PC-3 (cell line): ENCODE results near the gene LGMN. TPM values are rescaled to one million over a fixed set of nuclear protein-coding genes. Genes with fewer than 3 reads are reported as not detected.

ENCODE experiments used
- ATAC-seq: fragments of 200-7000 bp; cut with Tn5 transposase; 2 replicates; pipeline ENCODE4 v1.9.1; 2020; ENCODE audit warnings: mild to moderate bottlenecking, moderate library complexity
- BruUV-seq: library from RNA; stranded (reverse); fragments of 400-500 nt; replicated peaks from 2 replicates; lab custom pipeline; 2021; lab: Mats Ljungman, UMichigan
- CTCF ChIA-PET: fragments of 300-600 bp; sonication (Branson Sonifier 250); formaldehyde crosslinking; loops from one replicate; lab custom pipeline; 2022; ENCODE audit warnings: antibody characterized with exemption; lab: Charles Lee
- POLR2A ChIA-PET: fragments of 300-600 bp; sonication (Branson Sonifier 250); formaldehyde crosslinking; loops from one replicate; lab custom pipeline; 2022; ENCODE audit warnings: antibody characterized with exemption; ENCODE audit not compliant: unreplicated experiment; lab: Charles Lee
- DNase-seq: peaks from one replicate; pipeline ENCODE4 v3.0.0-alpha.2; 2015
- H2AFZ ChIP-seq: fragments of 300-600 bp; sonication (generic); 2 replicates; pipeline ENCODE4 v1.6.0; 2016; ENCODE audit warnings: antibody characterized with exemption, low read length
- H3F3A ChIP-seq: fragments of 300-600 bp; sonication (generic); one replicate; pipeline ENCODE4 v1.6.0; 2017; ENCODE audit warnings: antibody characterized with exemption, low read length, control low read depth, mild to moderate bottlenecking; ENCODE audit not compliant: unreplicated experiment
- H3K27ac ChIP-seq: fragments of 300-600 bp; sonication (generic); 2 replicates; pipeline ENCODE4 v1.5.1; 2016; ENCODE audit warnings: mild to moderate bottlenecking, low read length
- H3K27me3 ChIP-seq: fragments of 300-600 bp; sonication (generic); 2 replicates; pipeline ENCODE4 v1.6.1; 2016; ENCODE audit warnings: low read length, mixed read lengths
- H3K36me3 ChIP-seq: fragments of 300-600 bp; sonication (generic); 2 replicates; pipeline ENCODE4 v1.6.1; 2016; ENCODE audit warnings: low read depth, mixed run types, low read length, mixed read lengths
- H3K4me1 ChIP-seq: fragments of 300-600 bp; sonication (generic); 2 replicates; pipeline ENCODE4 v1.5.1; 2016; ENCODE audit warnings: low read length; ENCODE audit not compliant: insufficient read depth
- H3K4me2 ChIP-seq: fragments of 300-600 bp; sonication (generic); 2 replicates; pipeline ENCODE4 v1.6.0; 2016; ENCODE audit warnings: low read length
- H3K4me3 ChIP-seq: fragments of 300-600 bp; sonication (generic); 2 replicates; pipeline ENCODE4 v1.5.1; 2016; ENCODE audit warnings: mild to moderate bottlenecking, low read length, mixed read lengths
- H3K79me2 ChIP-seq: fragments of 300-600 bp; sonication (generic); 2 replicates; pipeline ENCODE4 v1.6.1; 2017; ENCODE audit warnings: low read length, mixed read lengths
- H3K9ac ChIP-seq: fragments of 300-600 bp; sonication (generic); 2 replicates; pipeline ENCODE4 v1.6.0; 2016; ENCODE audit warnings: mild to moderate bottlenecking, low read length
- H3K9me2 ChIP-seq: fragments of 300-600 bp; sonication (generic); replicated peaks from 2 replicates; pipeline ENCODE4 v1.6.1; 2016; ENCODE audit warnings: mixed run types, low read length, mixed read lengths
- H3K9me3 ChIP-seq: fragments of 300-600 bp; sonication (generic); 2 replicates; pipeline ENCODE4 v1.6.1; 2016; ENCODE audit warnings: low read length, mixed read lengths
- H4K20me1 ChIP-seq: fragments of 300-600 bp; sonication (generic); 2 replicates; pipeline ENCODE4 v1.6.1; 2016; ENCODE audit warnings: low read length, mixed read lengths
- EZH2 ChIP-seq: fragments of 300-600 bp; sonication (generic); IDR thresholded peaks from one replicate; pipeline ENCODE4 v1.6.1; 2017; ENCODE audit warnings: antibody characterized with exemption, mild to moderate bottlenecking, low read length; ENCODE audit not compliant: unreplicated experiment
- EZH2phosphoT487 ChIP-seq: fragments of 300-600 bp; sonication (generic); IDR thresholded peaks from 2 replicates; pipeline ENCODE4 v1.6.1; 2018; ENCODE audit warnings: mild to moderate bottlenecking, antibody characterized with exemption, low read length, borderline replicate concordance
- intact Hi-C: fragments of 100-400 bp; cut with micrococcal nuclease; formaldehyde crosslinking; loops from 2 replicates; pipeline ENCODE4 v1.9.0; 2023
- total RNA-seq: library from RNA; depleted of rRNA; stranded (reverse); fragments of >200 nt; gene quantifications from 2 replicates; pipeline ENCODE4 v1.2.3, GENCODE V29; 2014
- TF ChIP-seq, protein P1 (sequence below): fragments of 300-600 bp; sonication (generic); conservative IDR thresholded peaks from 2 replicates; pipeline ENCODE4 v1.5.1; 2017; ENCODE audit warnings: antibody characterized with exemption, low read depth, mild to moderate bottlenecking, low read length

LGMN gene
- total RNA-seq, 1 experiment from 2014 or later, result 46.8 TPM

DNA sequence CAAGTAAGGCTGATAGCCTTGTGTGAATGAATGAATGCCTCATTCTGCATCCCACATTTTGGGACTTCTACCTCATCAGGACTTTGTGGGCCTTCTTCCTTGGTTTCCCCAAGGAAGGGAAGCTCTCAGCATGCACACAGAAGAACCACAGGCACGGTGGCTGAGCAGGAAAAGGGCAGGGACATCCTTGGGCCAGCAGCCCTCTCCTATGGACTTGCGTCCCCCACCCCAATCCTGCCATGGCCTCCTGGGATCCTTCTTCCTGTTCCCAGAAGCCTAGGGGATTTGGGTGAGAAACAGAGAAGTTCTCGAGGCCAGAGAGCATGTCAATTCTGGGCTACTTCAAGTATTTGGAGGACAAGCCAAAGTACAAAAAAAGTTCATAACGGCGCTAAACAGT is 69.7 kb downstream of the LGMN start:
- Histone ChIP-seq H3K9me2 (no peaks in the 10 kb centered on the region), H4K20me1 (no peaks in the 10 kb centered on the region), H3K79me2 (no peaks in the 10 kb centered on the region), H3F3A (no peaks in the 10 kb centered on the region), H3K9ac (no peak overlapping the region), H3K4me3 (no peak overlapping the region), H3K4me2 (no peak overlapping the region), H3K27ac (no peak overlapping the region), H2AFZ (no peak overlapping the region), H3K36me3 (no peaks in the 10 kb centered on the region), H3K27me3 (no peaks in the 10 kb centered on the region), H3K9me3 (no peaks in the 10 kb centered on the region), H3K4me1 (peaks cover 12% of the 10 kb centered on the region)
- intact Hi-C loops, result no loop called here
- DNase-seq, result no peak
- ChIA-PET CTCF (no interaction called here), POLR2A (no interaction called here)
- no peak for ATAC-seq
- no TSS peak for BruUV-seq
- no peak for TF ChIP-seq EZH2
- no peak for TF ChIP-seq EZH2phosphoT487

DNA sequence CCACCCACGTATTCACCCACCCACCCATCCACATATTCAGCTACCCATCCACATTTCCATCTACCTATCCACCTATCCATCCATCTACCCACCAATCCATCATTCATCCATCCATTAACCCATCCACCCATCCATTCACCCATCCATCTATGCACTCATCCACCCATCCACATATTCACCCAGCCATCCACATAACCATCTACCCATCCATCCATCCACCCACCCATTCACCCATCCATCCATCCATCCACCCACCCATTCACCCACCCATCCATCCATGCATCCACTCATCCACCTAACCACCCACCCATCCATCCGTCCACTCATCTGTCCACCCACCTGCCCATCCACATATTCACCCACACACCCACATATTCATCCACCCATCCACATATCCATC is 70.5 kb downstream of the LGMN start:
- CTCF ChIA-PET, result no interaction called here
- no peak overlapping the region for H3K9ac ChIP-seq
- no peak overlapping the region for H3K4me2 ChIP-seq
- ATAC-seq (no peak), DNase-seq (no peak)
- TF ChIP-seq EZH2, result no peak
- TF ChIP-seq EZH2phosphoT487, result no peak
- TF ChIP-seq, protein P1, sequence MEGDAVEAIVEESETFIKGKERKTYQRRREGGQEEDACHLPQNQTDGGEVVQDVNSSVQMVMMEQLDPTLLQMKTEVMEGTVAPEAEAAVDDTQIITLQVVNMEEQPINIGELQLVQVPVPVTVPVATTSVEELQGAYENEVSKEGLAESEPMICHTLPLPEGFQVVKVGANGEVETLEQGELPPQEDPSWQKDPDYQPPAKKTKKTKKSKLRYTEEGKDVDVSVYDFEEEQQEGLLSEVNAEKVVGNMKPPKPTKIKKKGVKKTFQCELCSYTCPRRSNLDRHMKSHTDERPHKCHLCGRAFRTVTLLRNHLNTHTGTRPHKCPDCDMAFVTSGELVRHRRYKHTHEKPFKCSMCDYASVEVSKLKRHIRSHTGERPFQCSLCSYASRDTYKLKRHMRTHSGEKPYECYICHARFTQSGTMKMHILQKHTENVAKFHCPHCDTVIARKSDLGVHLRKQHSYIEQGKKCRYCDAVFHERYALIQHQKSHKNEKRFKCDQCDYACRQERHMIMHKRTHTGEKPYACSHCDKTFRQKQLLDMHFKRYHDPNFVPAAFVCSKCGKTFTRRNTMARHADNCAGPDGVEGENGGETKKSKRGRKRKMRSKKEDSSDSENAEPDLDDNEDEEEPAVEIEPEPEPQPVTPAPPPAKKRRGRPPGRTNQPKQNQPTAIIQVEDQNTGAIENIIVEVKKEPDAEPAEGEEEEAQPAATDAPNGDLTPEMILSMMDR, result no peak
- no peak overlapping the region for H3K4me3 ChIP-seq
- no TSS peak for BruUV-seq
- no peaks in the 10 kb centered on the region for H3K9me3 ChIP-seq
- intact Hi-C loops, result no loop called here
- H3K9me2 ChIP-seq, result no peaks in the 10 kb centered on the region
- H3F3A ChIP-seq, result no peaks in the 10 kb centered on the region
- H2AFZ ChIP-seq, result no peak overlapping the region
- H3K36me3 ChIP-seq, result no peaks in the 10 kb centered on the region
- H4K20me1 ChIP-seq, result no peaks in the 10 kb centered on the region
- POLR2A ChIA-PET, result no interaction called here
- peaks cover 12% of the 10 kb centered on the region for H3K4me1 ChIP-seq
- H3K27me3 ChIP-seq, result no peaks in the 10 kb centered on the region
- no peak overlapping the region for H3K27ac ChIP-seq
- no peaks in the 10 kb centered on the region for H3K79me2 ChIP-seq

DNA sequence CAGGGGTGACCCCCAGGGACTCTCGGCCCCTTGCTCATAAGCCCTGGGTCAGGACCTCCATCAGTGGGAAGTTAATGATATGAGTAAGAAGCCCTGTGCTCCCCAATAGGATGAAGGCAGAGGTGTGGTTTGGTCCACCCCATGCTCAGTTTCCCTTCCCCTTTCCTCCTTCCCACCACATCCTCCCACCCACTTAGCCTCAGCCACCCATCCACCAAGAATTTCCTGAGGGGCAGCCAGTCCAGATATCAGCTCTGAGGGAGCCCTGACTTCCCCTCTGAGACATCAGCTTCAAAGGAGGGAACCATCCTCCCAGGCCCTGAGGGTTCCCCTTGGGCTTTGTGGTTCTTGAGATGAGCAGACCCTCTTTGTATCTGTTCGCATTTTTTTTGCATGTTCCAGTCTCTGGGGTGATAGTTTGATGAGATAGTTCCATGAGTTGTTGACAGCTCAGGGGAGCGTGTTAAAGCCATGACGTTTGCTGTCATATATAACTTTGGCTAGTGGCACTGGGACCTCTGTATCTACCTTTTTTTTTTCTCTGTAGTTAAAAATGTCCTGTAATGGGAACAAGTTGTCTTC is 71.2 kb downstream of the LGMN start:
- Histone ChIP-seq H4K20me1 (no peaks in the 10 kb centered on the region), H3K4me3 (no peak overlapping the region), H3K27ac (no peak overlapping the region), H3K9ac (no peak overlapping the region), H3K4me1 (peaks cover 12% of the 10 kb centered on the region), H3F3A (no peaks in the 10 kb centered on the region), H3K9me2 (no peaks in the 10 kb centered on the region), H3K9me3 (no peaks in the 10 kb centered on the region), H3K79me2 (no peaks in the 10 kb centered on the region), H2AFZ (no peak overlapping the region), H3K4me2 (no peak overlapping the region), H3K27me3 (no peaks in the 10 kb centered on the region), H3K36me3 (no peaks in the 10 kb centered on the region)
- no peak for ATAC-seq
- TF ChIP-seq, protein P1, result no peak
- TF ChIP-seq EZH2, result no peak
- CTCF ChIA-PET, result no interaction called here
- POLR2A ChIA-PET, result no interaction called here
- BruUV-seq, result no TSS peak
- intact Hi-C loops, result no loop called here
- DNase-seq, result no peak
